Skeletal muscle satellite cell (primary cell): Measurements from ENCODE around the gene REPS2.

Source experiments
- H3K27me3 ChIP-seq: 2 replicates; pipeline ENCODE4 v1.7.0; 2013; ENCODE audit warnings: low read length; ENCODE audit not compliant: control insufficient read depth, insufficient read depth
- H3K36me3 ChIP-seq: 2 replicates; pipeline ENCODE4 v1.7.0; 2013; ENCODE audit warnings: mild to moderate bottlenecking, control low read depth, low read length; ENCODE audit not compliant: insufficient read depth
- H3K4me1 ChIP-seq: 2 replicates; pipeline ENCODE4 v1.7.0; 2013; ENCODE audit warnings: low read length; ENCODE audit not compliant: control insufficient read depth, insufficient read depth
- H3K4me2 ChIP-seq: 2 replicates; pipeline ENCODE4 v1.7.0; 2013; ENCODE audit warnings: mild to moderate bottlenecking, low read length
- H3K4me3 ChIP-seq: 2 replicates; pipeline ENCODE4 v1.7.0; 2013; ENCODE audit warnings: low read length
- H3K9ac ChIP-seq: 2 replicates; pipeline ENCODE4 v1.7.0; 2013; ENCODE audit warnings: mild to moderate bottlenecking, low read depth, low read length, moderate library complexity
- H3K9me3 ChIP-seq: replicated peaks from 2 replicates; pipeline ENCODE4 v1.7.0; 2013; ENCODE audit warnings: mild to moderate bottlenecking, control low read depth, low read length

REPS2 gene

DNA sequence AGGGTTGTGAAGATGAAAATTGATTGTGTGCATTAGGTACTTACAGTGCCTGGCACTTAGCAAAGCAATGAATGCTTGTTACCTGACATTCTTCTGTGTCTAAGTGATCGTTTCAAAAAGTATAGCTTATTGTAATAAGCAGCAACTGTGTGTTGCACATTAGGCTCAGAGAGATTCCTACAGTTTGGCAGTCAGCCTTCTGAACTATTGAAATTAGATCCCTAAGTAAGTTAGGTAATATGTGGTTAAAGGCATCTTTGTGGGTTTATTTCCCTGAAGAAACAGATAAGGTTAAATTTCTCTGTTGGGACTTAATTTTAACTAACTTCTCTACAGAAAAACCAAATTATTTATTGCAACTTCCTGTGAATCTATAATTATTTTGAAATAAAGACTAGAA, 93.4 kb downstream of the REPS2 start:
- H3K9me3 ChIP-seq, result no peaks in the 10 kb centered on the region
- H3K36me3 ChIP-seq, result no peaks in the 10 kb centered on the region
- no peak overlapping the region for H3K4me2 ChIP-seq
- H3K4me1 ChIP-seq, result no peaks in the 10 kb centered on the region
- no peak overlapping the region for H3K4me3 ChIP-seq
- peaks cover 29% of the 10 kb centered on the region for H3K27me3 ChIP-seq
- no peak overlapping the region for H3K9ac ChIP-seq

DNA sequence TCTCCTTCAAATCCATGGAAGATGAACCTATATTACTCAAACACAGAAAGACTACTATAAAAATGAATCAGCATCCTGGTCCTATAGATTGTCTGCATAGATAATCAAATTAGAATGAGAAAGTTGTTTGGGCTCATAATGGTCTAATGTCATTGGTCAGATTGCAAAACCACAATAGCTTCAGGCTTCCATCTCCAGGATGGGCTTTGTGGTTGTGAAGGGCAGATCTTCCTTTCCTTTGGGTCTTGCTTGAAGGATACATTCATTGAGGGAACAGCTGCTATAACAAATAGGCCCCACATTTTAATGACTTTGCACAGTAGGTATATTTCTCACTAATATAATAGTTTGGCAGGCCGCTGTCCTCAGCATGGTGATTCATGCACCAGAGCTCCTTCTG, 94.3 kb downstream of the REPS2 start:
- H3K27me3 ChIP-seq, result peaks cover 29% of the 10 kb centered on the region

DNA sequence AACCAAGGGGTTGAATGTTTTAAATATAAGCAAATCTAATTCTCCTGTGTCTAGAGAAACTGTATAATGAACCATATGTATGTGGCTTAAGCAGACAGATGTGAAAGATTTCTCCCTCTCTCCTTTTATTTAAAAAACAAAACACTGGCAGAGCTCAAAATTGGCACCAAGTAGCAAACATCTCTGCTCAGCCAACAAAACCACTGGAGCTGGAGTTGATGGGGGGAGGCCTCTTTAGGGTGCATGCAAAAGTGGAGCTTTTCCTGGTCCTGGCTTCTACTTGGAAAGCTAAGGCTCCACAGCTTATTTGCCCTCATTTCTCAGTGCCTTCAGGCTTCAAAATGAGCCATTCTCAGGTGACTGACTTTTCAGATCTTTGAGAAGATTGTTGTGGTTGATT, 95.6 kb downstream of the REPS2 start:
- H3K9ac ChIP-seq, result no peak overlapping the region
- H3K27me3 ChIP-seq, result peaks cover 29% of the 10 kb centered on the region
- no peak overlapping the region for H3K4me2 ChIP-seq
- no peaks in the 10 kb centered on the region for H3K36me3 ChIP-seq
- no peak overlapping the region for H3K4me3 ChIP-seq
- H3K4me1 ChIP-seq, result no peaks in the 10 kb centered on the region
- no peaks in the 10 kb centered on the region for H3K9me3 ChIP-seq

More for the DNA sequence above, 94.3 kb downstream of the REPS2 start:
- H3K4me1 ChIP-seq, result no peaks in the 10 kb centered on the region
- no peak overlapping the region for H3K4me2 ChIP-seq
- H3K4me3 ChIP-seq, result no peak overlapping the region
- H3K9ac ChIP-seq, result no peak overlapping the region
- no peaks in the 10 kb centered on the region for H3K36me3 ChIP-seq
- H3K9me3 ChIP-seq, result no peaks in the 10 kb centered on the region

DNA sequence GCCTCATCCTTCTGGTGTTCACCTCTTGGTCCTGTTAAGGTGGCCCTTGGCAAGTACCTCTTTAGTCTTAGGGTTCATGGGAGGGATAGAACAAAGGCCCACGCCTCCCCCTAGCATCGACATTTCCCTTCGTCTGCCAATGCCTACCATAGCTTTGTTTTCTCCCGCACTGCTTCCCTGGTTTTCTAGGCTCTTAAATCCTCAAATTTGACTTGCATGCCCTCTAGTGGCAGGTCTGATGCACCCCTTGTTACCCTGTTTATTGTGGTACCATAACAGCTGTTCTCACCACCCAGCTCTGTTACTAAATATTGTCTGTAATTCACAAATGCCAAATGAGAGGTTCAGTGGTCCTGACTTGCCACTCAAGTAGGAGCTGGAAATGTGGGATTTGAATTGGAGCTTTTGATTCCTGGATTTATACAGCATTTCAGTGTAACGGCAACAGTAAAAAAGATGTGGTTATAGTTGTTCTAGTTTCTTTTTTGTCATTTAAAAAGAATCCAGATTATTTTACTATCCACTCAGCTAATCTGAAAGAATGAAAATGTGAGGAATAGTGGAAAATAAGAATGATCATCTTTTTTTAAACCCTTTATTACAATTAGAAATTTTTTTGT, 100.1 kb downstream of the REPS2 start:
- Histone ChIP-seq H3K4me3 (no peak overlapping the region), H3K9ac (no peak overlapping the region), H3K27me3 (peaks cover 18% of the 10 kb centered on the region), H3K4me2 (no peak overlapping the region), H3K36me3 (no peaks in the 10 kb centered on the region), H3K4me1 (no peaks in the 10 kb centered on the region), H3K9me3 (no peaks in the 10 kb centered on the region)

DNA sequence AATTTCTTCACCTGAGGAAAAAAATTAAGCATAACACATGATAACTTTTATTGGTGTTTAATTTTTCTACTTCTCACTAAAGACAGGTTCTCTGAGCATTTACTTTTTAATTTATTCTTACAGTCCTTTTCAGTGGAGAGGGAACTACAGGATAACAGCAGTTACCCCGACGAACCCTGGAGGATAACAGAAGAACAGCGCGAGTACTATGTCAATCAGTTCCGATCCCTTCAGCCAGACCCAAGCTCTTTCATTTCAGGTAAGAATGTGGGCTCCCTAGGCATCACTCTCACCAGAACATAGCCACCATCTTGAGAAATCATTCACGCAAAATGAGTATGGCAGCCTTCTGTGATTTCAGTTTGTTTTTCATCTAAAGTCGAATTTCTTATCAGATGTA, 100.8 kb downstream of the REPS2 start:
- Histone ChIP-seq H3K4me1 (no peaks in the 10 kb centered on the region), H3K4me2 (no peak overlapping the region), H3K27me3 (peaks cover 15% of the 10 kb centered on the region), H3K4me3 (no peak overlapping the region), H3K9ac (no peak overlapping the region), H3K36me3 (no peaks in the 10 kb centered on the region), H3K9me3 (no peaks in the 10 kb centered on the region)

DNA sequence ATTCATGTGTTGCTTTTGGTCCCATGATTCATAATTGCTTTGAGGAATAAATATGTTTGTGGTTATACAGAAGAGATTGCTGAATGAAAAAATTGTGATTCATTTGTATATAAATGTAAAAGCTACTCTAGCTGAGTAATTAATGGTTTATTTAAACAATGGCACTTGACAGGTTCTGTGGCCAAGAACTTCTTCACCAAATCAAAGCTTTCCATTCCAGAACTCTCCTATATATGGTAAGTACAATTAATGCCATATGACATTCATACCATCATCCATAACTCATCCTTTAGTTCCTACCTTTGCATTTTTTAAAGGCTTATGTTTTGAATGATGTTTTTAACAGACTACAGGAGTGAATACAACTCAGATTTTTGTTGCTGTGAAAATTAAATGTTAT, 105.8 kb downstream of the REPS2 start:
- no peak overlapping the region for H3K9ac ChIP-seq
- no peaks in the 10 kb centered on the region for H3K4me1 ChIP-seq
- peaks cover 5% of the 10 kb centered on the region for H3K27me3 ChIP-seq
- H3K4me3 ChIP-seq, result no peak overlapping the region
- H3K9me3 ChIP-seq, result no peaks in the 10 kb centered on the region
- H3K4me2 ChIP-seq, result no peak overlapping the region
- H3K36me3 ChIP-seq, result no peaks in the 10 kb centered on the region

DNA sequence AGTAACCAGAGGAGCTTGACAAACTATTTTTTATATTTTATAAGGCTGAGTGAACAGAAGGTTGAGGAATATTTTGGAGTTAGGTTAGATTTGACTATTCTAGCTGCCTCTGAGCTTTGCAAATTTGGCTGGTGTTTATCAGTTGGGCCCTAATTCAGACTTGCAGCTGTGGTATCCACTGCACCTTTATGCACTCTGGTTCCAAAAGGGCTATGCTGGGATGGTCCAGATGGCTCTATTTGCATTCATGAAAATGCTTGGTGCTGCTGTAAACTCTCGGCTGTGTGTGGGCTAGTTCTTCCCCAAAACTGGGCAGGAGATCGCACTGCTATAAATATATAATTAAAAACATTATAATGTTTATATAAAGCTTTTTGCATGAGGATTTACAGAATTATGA, 106.3 kb downstream of the REPS2 start:
- Histone ChIP-seq H3K4me3 (no peak overlapping the region), H3K4me1 (no peaks in the 10 kb centered on the region), H3K9me3 (no peaks in the 10 kb centered on the region), H3K4me2 (no peak overlapping the region), H3K27me3 (peaks cover under 1% of the 10 kb centered on the region), H3K9ac (no peak overlapping the region), H3K36me3 (no peaks in the 10 kb centered on the region)

DNA sequence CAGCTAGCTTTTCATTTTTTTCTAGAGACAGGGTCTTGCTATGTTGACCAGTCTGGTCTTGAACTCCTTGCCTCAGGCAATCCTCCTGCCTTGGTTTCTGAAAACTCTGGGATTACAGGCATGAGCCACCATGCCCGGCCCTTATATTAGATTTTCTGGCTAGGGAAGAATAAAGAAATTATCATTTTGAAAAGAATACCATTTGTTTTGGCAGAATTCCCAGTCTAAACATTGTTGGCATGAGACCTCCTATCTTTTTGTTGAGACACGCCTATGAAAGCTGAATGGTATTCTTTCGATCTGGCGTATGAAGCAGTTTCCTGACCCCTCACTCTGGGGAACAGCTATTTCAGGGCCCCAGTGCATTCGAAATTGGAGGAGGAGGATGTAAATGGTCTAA, 107.0 kb downstream of the REPS2 start:
- Histone ChIP-seq H3K4me2 (no peak overlapping the region), H3K4me1 (no peaks in the 10 kb centered on the region), H3K27me3 (no peaks in the 10 kb centered on the region), H3K36me3 (no peaks in the 10 kb centered on the region), H3K4me3 (no peak overlapping the region), H3K9ac (no peak overlapping the region), H3K9me3 (no peaks in the 10 kb centered on the region)

DNA sequence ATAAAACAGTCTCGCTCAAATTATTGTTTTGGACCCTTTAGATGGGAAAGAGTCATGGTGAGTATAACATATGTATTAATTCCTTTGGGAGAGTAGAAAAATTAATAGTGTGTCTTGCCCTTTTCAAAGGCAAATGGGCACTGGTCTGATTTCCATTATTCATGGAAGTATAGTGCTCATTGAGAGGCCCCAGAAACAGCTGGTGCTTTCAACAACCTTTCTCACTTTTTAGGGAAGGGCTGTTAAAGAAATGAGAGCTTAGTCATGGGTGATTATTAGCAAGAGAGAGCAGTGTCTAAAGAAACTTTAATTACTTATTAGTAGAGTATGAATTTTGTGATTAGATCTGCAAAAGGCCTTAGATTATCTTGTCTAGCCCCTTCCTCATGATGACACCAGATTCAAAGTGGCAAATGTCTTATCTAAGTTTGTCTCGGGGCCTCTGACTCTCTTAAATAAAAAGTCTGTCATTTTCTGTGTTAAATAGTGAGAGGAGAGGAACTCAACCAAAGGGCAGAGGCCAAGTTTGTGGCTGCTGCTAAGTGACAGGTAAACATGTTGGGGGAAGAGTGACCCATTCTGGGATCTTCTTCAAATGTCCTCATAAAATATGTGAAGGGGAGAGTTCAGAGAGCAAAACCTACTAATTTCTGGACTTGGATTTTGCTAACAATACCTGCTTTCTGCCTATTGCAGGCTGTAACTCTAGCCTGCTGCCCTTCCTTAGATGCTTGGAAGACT, 110.6 kb downstream of the REPS2 start:
- no peak overlapping the region for H3K4me3 ChIP-seq
- no peak overlapping the region for H3K9ac ChIP-seq
- H3K4me2 ChIP-seq, result no peak overlapping the region
- no peaks in the 10 kb centered on the region for H3K9me3 ChIP-seq
- no peaks in the 10 kb centered on the region for H3K36me3 ChIP-seq
- peaks cover 3% of the 10 kb centered on the region for H3K27me3 ChIP-seq
- H3K4me1 ChIP-seq, result no peaks in the 10 kb centered on the region

DNA sequence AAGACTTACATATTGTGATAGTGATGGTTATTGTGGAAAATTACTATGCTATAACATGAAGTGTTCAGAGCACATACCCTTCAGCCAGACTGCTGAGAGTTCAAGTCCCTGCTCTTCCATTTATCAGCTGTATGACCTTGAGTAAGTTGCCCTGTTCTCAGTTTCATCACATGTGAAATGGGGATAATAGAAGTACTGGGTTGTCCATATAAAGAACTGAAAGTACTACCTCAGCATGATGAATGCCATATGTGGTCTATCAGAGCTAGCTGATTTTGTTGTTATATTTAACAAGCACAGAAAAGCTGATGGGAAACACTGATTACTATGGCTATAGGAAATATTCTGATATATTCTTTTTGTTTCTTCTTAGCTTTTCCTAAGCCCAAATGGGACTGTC, 115.6 kb downstream of the REPS2 start:
- no peaks in the 10 kb centered on the region for H3K4me1 ChIP-seq
- no peaks in the 10 kb centered on the region for H3K36me3 ChIP-seq
- no peak overlapping the region for H3K4me3 ChIP-seq
- no peak overlapping the region for H3K9ac ChIP-seq
- no peak overlapping the region for H3K4me2 ChIP-seq
- no peaks in the 10 kb centered on the region for H3K9me3 ChIP-seq
- peaks cover 9% of the 10 kb centered on the region for H3K27me3 ChIP-seq

DNA sequence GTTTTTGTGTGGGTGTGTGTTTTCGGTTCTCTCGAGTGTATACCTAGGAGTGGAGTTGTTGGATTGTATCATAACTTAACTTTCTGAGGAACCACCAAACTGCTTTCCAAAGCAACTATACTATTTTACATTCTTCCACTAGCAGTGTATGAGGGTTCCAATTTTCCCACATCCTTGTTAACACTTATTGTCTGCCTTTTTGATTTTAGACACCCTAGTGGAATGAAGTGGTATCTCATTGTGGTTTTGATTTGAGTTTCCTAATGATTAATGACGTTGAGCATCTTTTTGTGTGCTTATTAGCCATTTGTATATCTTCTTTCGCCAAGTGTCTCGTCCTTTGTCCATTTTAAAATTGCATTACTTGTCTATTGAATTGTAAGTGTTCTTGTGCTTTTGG, 118.6 kb downstream of the REPS2 start:
- Histone ChIP-seq H3K4me2 (no peak overlapping the region), H3K4me1 (no peaks in the 10 kb centered on the region), H3K9ac (no peak overlapping the region), H3K4me3 (no peak overlapping the region), H3K27me3 (peaks cover 14% of the 10 kb centered on the region), H3K36me3 (no peaks in the 10 kb centered on the region), H3K9me3 (no peaks in the 10 kb centered on the region)

DNA sequence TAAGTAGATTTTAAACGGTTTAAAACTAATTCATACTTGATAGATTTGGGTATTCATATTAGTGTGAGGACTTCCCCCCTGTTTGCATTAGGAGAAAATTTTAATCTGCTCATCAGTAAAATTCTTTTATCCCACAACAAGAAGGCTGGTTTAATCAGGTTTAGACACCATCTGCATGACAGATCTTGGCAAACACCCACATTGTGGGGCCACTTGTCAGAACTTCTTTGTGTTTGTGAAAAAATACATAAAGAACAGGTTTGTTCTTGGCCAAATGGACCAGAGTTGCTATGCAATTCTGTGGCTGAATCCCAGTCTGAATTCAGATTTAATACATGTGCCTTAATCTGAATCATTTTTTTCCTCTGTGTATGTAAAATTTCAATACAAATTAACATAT, 121.1 kb downstream of the REPS2 start:
- Histone ChIP-seq H3K4me1 (no peaks in the 10 kb centered on the region), H3K4me2 (no peak overlapping the region), H3K36me3 (no peaks in the 10 kb centered on the region)

More for the DNA sequence above, 121.1 kb downstream of the REPS2 start:
- Histone ChIP-seq H3K9ac (no peak overlapping the region), H3K27me3 (peaks cover 16% of the 10 kb centered on the region), H3K9me3 (no peaks in the 10 kb centered on the region), H3K4me3 (no peak overlapping the region)
